Measurements from ENCODE around the gene C19orf33.

Gene C19orf33

DNA sequence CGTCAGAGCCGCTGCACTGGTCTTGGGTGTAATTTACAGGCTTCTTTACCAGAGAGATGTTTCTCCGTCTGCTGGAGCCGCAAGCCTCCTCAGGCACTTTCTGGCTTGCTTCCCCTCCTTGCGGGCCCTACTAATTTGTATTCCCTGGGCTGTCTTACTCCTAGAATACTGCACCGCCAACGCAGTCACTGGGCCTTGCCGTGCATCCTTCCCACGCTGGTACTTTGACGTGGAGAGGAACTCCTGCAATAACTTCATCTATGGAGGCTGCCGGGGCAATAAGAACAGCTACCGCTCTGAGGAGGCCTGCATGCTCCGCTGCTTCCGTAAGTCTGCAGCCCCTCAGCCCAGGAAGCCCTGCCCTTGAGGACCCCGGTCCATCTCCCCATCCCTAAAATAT is 14.1 kb upstream of the C19orf33 start:
- Histone ChIP-seq H3K9me3 (ENCODE audit: severe bottlenecking) (no peaks in the 10 kb centered on the region), H3K27me3 (ENCODE audit: insufficient read depth, poor library complexity, severe bottlenecking) (no peaks in the 10 kb centered on the region), H3K4me3 (ENCODE audit: severe bottlenecking) (no peak overlapping the region), H3K4me1 (ENCODE audit: insufficient read depth, poor library complexity, severe bottlenecking) (peaks cover 14% of the 10 kb centered on the region), H3K36me3 (ENCODE audit: low read depth) (peaks cover 82% of the 10 kb centered on the region), H3K27ac (ENCODE audit: poor library complexity, severe bottlenecking) (peak overlapping the region; percentile 59)
- DNase-seq (ENCODE audit: low spot score) (no peak), ATAC-seq (ENCODE audit: low read depth) (no peak)
- TF ChIP-seq, protein P1, sequence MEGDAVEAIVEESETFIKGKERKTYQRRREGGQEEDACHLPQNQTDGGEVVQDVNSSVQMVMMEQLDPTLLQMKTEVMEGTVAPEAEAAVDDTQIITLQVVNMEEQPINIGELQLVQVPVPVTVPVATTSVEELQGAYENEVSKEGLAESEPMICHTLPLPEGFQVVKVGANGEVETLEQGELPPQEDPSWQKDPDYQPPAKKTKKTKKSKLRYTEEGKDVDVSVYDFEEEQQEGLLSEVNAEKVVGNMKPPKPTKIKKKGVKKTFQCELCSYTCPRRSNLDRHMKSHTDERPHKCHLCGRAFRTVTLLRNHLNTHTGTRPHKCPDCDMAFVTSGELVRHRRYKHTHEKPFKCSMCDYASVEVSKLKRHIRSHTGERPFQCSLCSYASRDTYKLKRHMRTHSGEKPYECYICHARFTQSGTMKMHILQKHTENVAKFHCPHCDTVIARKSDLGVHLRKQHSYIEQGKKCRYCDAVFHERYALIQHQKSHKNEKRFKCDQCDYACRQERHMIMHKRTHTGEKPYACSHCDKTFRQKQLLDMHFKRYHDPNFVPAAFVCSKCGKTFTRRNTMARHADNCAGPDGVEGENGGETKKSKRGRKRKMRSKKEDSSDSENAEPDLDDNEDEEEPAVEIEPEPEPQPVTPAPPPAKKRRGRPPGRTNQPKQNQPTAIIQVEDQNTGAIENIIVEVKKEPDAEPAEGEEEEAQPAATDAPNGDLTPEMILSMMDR (IDR thresholded peaks at IDR 0.05; ENCODE audit: poor library complexity, severe bottlenecking) = no peak

DNA sequence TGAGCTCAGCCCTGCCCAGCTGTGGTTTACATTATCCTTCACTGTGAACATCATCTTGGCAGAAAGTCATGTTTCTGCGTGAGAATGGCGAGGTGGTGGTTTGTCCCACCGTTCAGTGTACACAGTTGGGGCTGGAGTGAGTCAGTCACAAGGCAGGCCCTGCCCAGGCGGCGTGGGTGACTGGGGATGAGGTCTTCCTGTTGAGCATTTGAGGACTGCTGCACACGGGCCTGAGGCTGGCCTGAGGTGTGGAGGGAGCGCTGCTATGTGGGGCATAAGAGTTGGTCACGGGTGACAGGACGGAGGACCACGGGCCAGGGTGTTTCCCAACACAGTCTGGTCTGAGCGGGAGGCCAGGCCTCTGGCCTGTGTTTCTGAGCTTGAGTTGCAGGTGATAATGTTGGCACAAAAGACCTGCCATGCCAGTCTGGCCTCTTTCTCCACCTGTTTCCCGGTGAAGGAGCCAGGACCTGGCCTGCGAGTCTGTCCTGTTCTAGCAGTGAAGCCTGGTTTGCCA is 13.4 kb upstream of the C19orf33 start:
- peaks cover 75% of the 10 kb centered on the region for H3K36me3 ChIP-seq (ENCODE audit: low read depth)
- peak overlapping the region; percentile 59 for H3K27ac ChIP-seq (ENCODE audit: poor library complexity, severe bottlenecking)

DNA sequence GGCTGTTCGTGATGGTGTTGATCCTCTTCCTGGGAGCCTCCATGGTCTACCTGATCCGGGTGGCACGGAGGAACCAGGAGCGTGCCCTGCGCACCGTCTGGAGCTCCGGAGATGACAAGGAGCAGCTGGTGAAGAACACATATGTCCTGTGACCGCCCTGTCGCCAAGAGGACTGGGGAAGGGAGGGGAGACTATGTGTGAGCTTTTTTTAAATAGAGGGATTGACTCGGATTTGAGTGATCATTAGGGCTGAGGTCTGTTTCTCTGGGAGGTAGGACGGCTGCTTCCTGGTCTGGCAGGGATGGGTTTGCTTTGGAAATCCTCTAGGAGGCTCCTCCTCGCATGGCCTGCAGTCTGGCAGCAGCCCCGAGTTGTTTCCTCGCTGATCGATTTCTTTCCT is 12.2 kb upstream of the C19orf33 start:
- Histone ChIP-seq H3K9me3 (ENCODE audit: severe bottlenecking) (no peaks in the 10 kb centered on the region), H3K36me3 (ENCODE audit: low read depth) (peaks cover 63% of the 10 kb centered on the region), H3K4me1 (ENCODE audit: insufficient read depth, poor library complexity, severe bottlenecking) (peaks cover 31% of the 10 kb centered on the region), H3K27ac (ENCODE audit: poor library complexity, severe bottlenecking) (peak overlapping the region; percentile 59), H3K27me3 (ENCODE audit: insufficient read depth, poor library complexity, severe bottlenecking) (no peaks in the 10 kb centered on the region), H3K4me3 (ENCODE audit: severe bottlenecking) (no peak overlapping the region)
- DNase-seq (ENCODE audit: low spot score) (no peak), ATAC-seq (ENCODE audit: low read depth) (no peak)
- TF ChIP-seq, protein P1 (IDR thresholded peaks at IDR 0.05; ENCODE audit: poor library complexity, severe bottlenecking) = no peak

More for the DNA sequence above, 13.4 kb upstream of the C19orf33 start:
- peak; percentile 95 for ATAC-seq (ENCODE audit: low read depth)
- Histone ChIP-seq H3K9me3 (ENCODE audit: severe bottlenecking) (no peaks in the 10 kb centered on the region), H3K27me3 (ENCODE audit: insufficient read depth, poor library complexity, severe bottlenecking) (no peaks in the 10 kb centered on the region), H3K4me3 (ENCODE audit: severe bottlenecking) (no peak overlapping the region), H3K4me1 (ENCODE audit: insufficient read depth, poor library complexity, severe bottlenecking) (peaks cover 20% of the 10 kb centered on the region)
- peak; percentile 87 for DNase-seq (ENCODE audit: low spot score)
- TF ChIP-seq, protein P1 (IDR thresholded peaks at IDR 0.05; ENCODE audit: poor library complexity, severe bottlenecking) = no peak

DNA sequence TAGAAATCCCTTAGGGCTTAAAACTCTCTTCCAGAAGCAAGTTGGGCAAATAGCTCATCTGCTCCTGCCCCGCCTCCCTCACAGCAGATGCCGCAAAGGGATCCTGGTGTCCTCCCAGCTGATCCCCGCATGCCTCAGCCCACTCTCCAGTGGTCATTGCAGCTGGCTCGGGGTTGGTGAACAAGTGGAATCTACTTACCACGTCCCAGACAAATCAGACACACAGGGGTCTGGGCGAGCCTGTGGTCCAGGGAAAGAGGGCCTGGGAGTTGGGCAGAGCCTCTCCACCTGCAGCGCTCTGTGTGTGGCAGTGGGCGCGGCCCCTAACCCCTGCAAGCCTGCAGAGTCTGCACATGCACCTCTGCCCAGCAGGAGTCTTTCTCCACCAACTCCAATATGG is 10.8 kb upstream of the C19orf33 start:
- DNase-seq (ENCODE audit: low spot score) (no peak), ATAC-seq (ENCODE audit: low read depth) (no peak)
- H3K4me1 ChIP-seq (ENCODE audit: insufficient read depth, poor library complexity, severe bottlenecking) = peaks cover 35% of the 10 kb centered on the region
- H3K27me3 ChIP-seq (ENCODE audit: insufficient read depth, poor library complexity, severe bottlenecking) = no peaks in the 10 kb centered on the region
- peaks cover 49% of the 10 kb centered on the region for H3K36me3 ChIP-seq (ENCODE audit: low read depth)
- H3K9me3 ChIP-seq (ENCODE audit: severe bottlenecking) = no peaks in the 10 kb centered on the region
- H3K27ac ChIP-seq (ENCODE audit: poor library complexity, severe bottlenecking) = peak overlapping the region; percentile 65
- TF ChIP-seq, protein P1 (IDR thresholded peaks at IDR 0.05; ENCODE audit: poor library complexity, severe bottlenecking) = no peak
- H3K4me3 ChIP-seq (ENCODE audit: severe bottlenecking) = no peak overlapping the region

DNA sequence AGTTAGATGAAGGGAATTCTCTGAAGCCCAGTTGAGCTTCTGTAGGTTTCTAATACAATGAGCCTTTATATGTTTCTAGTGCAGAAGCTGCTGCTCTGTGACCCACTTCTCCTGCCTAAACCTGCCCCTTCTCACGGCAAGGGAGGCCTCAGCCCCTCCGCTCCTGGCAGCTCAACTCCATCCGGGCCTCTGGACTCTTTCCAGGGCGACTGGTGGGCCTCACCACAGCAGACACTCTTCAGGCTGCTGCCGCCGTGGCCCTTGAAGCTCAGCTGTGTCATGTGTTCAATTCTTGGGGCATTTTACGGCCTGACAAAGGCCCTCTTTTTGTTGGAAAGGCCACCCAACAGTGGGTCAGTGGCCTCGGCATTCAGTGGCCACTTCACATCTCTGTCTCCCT is 10.0 kb upstream of the C19orf33 start:
- H3K27ac ChIP-seq (ENCODE audit: poor library complexity, severe bottlenecking) = peak overlapping the region; percentile 65
- TF ChIP-seq, protein P1 (IDR thresholded peaks at IDR 0.05; ENCODE audit: poor library complexity, severe bottlenecking) = no peak
- H3K9me3 ChIP-seq (ENCODE audit: severe bottlenecking) = no peaks in the 10 kb centered on the region
- DNase-seq (ENCODE audit: low spot score) (no peak), ATAC-seq (ENCODE audit: low read depth) (no peak)
- peaks cover 39% of the 10 kb centered on the region for H3K4me1 ChIP-seq (ENCODE audit: insufficient read depth, poor library complexity, severe bottlenecking)
- H3K27me3 ChIP-seq (ENCODE audit: insufficient read depth, poor library complexity, severe bottlenecking) = no peaks in the 10 kb centered on the region
- no peak overlapping the region for H3K4me3 ChIP-seq (ENCODE audit: severe bottlenecking)
- H3K36me3 ChIP-seq (ENCODE audit: low read depth) = peaks cover 41% of the 10 kb centered on the region

Measured in RWPE2 (cell line).